HG03159 (cell line): ENCODE measurements around the gene TM9SF4.
A peak's percentile ranks its signal among the peaks of the same experiment; 100 is the strongest.

ENCODE experiments used
- ATAC-seq: cut with Tn5 transposase; IDR thresholded peaks from one replicate; pipeline ENCODE4 v1.9.1; 2021; ENCODE audit warnings: mild to moderate bottlenecking, moderate library complexity; ENCODE audit not compliant: unreplicated experiment

The TM9SF4 gene, protein sequence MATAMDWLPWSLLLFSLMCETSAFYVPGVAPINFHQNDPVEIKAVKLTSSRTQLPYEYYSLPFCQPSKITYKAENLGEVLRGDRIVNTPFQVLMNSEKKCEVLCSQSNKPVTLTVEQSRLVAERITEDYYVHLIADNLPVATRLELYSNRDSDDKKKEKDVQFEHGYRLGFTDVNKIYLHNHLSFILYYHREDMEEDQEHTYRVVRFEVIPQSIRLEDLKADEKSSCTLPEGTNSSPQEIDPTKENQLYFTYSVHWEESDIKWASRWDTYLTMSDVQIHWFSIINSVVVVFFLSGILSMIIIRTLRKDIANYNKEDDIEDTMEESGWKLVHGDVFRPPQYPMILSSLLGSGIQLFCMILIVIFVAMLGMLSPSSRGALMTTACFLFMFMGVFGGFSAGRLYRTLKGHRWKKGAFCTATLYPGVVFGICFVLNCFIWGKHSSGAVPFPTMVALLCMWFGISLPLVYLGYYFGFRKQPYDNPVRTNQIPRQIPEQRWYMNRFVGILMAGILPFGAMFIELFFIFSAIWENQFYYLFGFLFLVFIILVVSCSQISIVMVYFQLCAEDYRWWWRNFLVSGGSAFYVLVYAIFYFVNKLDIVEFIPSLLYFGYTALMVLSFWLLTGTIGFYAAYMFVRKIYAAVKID

GRCh38 chr20:32109392-32110172 is at the start of gene TM9SF4:
TSS of gene TM9SF4 (plus strand) at chr20:32109714. CDS start at chr20:32109741, 27 bp downstream.
- ATAC-seq = peak; percentile 84

GRCh38 chr20:32062776-32063170 is 46.7 kb upstream of the TM9SF4 start:
- no peak for ATAC-seq

DNA sequence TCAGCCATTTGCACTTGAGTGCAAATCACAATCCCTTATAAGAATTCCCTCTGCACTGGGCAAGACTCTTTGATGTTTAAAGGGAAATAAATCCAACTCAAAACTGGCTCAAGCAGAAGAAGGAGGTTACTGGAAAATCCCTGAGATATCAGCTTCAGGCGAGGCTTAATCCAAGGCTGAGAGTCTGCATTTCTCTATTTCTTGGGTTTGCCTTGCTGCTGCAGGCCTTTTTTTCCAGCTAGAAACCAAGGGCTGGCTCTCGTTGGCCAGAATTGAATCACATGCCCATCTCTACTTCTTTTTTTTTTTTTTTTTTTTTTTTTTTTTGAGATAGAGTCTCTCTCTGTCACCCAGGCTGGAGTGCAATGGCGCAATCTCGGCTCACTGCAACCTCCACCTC is 45.8 kb upstream of the TM9SF4 start:
- no peak for ATAC-seq

DNA sequence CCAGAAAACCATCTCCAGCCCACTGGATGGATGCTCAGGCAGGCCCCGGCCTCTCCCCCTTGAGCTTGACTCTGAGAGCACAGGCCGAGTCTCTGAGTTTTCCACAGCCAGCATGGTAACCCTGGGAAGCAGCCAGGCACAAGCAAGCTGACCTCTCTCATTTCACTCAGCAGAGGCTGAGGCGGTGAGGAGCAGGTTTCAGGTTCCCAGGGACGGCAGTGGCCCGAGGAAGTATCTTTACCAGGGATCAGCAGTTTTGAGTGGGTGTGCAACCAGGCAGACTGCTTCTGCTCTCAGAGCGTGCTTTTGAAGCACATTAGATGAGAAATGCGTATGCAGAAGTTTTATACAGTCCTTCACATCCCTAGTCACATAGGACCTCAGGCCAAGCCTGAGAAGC is 44.8 kb upstream of the TM9SF4 start:
- no peak for ATAC-seq

GRCh38 chr20:32067234-32067821 is 42.2 kb upstream of the TM9SF4 start:
- no peak for ATAC-seq

DNA sequence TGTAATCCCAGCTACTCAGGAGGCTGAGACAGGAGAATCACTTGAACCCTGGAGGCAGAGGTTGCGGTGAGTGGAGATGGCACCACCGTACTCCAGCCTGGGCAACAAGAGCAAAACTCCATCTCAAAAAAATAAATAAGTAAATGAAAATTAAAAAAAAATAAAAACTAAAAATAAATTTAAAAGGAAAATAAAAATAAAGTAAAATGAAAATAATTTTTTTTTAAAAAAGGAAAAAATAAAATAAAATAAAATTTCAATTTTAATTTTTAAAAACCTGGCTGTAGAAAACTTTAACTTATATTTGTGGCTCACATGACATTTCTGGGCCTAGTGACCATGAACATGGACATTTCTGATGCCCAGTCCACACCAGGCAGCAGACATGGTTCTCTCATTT is 41.3 kb upstream of the TM9SF4 start:
- ATAC-seq = no peak

GRCh38 chr20:32069711-32070110 is 39.8 kb upstream of the TM9SF4 start:
- no peak for ATAC-seq

- ATAC-seq = no peak
These were observed 39.2 kb upstream of the TM9SF4 start for GRCh38 chr20:32070282-32070681.

DNA sequence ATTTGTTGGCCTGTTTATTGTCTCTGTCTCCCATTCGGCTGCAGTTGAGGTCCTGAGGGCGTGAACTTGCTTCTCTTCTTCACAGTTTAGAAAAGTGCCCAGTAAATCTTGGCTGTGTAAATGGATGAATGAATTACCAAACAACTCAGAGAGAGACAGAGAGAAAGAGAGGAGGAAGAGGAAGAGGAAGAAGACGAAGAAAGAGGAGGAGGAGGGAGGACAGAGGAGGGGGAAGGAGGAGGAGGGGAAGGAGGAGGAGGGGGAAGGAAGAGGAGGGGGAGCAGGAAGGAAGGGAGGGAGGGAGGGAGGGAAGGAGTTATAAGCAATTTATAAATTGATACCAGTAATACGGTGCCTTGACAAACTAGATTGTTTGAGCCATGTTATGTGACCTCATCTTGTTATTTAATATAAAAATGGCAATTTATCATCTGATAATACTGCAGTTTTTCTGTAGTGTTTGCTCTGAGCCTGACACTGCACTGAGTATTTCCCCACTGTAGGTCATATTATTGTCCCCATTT is 38.8 kb upstream of the TM9SF4 start:
- no peak for ATAC-seq

DNA sequence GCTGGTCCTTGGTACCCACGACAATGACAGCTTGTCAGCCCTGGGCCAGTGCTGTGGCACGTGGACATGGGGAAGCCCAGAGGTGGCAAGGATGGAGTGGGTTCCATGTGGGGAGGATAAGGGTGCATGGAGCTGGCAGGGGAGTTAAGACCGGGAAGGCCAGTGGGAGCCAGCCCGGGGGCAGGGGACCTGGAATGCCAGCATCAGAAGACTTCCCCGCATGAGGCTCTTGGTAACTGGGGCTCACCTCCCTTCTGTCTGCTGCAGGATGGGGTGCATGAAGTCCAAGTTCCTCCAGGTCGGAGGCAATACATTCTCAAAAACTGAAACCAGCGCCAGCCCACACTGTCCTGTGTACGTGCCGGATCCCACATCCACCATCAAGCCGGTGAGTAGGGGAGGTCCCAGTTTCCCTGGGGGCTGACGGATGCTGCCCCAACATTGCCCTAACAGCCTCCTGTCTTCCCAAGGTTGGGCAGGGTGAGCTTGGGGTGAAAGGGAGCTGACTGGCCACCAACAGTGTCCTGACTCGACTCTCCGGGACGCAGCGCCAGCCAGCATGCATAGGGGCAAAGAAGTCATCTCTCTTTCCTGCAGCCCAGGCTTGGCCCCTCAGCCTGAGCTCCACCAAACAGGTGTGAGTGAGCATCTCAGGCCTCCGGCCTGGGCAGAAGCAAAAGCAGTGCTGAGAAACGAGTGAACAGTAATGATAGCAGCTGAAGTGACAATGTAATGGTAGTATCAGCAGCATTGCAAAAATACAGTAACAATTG is 37.9 kb upstream of the TM9SF4 start:
- ATAC-seq = no peak

GRCh38 chr20:32072168-32072750 is 37.3 kb upstream of the TM9SF4 start:
- no peak for ATAC-seq

DNA sequence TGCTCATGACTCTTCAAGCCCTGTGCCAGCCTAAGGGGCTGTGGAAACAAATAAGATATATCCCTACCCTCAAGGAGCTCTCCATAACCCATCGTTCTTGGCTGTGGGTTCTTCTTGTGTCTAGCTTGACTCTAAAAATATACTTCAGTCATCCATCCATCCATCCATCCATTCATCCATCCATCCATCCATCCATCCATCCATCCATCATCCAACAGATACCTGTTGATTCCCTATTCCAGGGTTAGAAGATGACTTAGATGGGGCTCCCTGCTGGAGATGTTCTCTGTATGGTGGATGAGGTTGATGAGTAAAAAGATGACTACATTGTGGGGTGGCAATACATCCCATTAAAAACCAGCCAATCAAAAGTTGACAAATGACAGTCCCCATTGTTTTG is 34.0 kb upstream of the TM9SF4 start:
- no peak for ATAC-seq

- ATAC-seq = no peak
These were observed 32.3 kb upstream of the TM9SF4 start for GRCh38 chr20:32077190-32077589.

- ATAC-seq = no peak
These were observed 31.2 kb upstream of the TM9SF4 start for GRCh38 chr20:32078322-32078721.

GRCh38 chr20:32078791-32079190 is 30.7 kb upstream of the TM9SF4 start:
- no peak for ATAC-seq

- no peak for ATAC-seq
These were observed 29.8 kb upstream of the TM9SF4 start for GRCh38 chr20:32079655-32080109.

- ATAC-seq = no peak
These were observed 28.7 kb upstream of the TM9SF4 start for GRCh38 chr20:32080783-32081182.

GRCh38 chr20:32083469-32083868 is 26.0 kb upstream of the TM9SF4 start:
- no peak for ATAC-seq

DNA sequence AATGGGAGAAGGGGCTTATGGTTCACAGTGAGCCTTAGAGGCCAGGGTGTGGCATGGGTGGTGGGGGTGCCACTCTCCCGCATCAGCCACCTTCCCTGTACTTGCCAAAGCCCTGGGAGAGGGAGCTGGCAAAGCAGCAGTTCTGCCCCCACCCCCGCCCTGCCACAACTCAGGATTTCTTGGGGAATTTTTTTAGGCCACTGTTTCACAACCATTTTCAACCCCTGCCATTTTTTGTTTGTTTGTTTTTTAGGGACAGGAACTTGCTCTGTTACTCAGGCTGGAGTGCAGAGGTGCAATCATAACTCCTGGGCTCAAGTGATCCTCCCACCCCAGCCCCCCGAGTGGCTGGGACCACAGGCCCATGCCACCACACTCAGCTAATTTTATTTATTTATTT is 22.4 kb upstream of the TM9SF4 start:
- ATAC-seq = no peak

DNA sequence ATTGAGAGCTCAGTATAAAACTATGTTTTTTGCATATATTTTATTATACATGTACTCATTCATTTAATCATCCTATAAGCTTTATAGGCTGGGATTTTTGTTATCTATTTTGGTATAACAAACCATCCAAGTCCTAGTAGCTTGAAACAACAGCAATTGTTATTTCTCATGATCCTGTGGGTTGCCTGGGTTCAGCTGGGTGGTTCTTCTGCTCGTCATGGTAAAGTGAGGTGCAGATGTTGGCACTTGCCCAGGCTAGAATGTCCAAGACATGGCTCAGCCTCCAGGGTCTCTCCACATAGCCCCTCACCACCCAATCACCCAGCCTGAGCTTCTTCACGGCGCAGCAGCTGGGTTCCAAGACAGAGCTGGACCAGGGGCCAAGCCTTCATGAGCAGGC is 20.8 kb upstream of the TM9SF4 start:
- ATAC-seq = no peak
